Smooth muscle cell (in vitro differentiated cells): Measurements from ENCODE around the gene NUDT16. TPM values are rescaled to one million over a fixed set of nuclear protein-coding genes. Genes with fewer than 3 reads are reported as not detected.

Experiments
- DNase-seq: peaks from one replicate; lab custom pipeline; 2025; ENCODE audit not compliant: unreplicated experiment; lab: John Stamatoyannopoulos, UW
- H2AFZ ChIP-seq: fragments of 200-600 bp; sonication (generic); 2 replicates; pipeline ENCODE4 v1.6.0; 2016; ENCODE audit warnings: antibody characterized with exemption, low read depth, mild to moderate bottlenecking
- H3F3A ChIP-seq: fragments of 200-600 bp; sonication (generic); 2 replicates; pipeline ENCODE4 v1.6.0; 2017; ENCODE audit warnings: antibody characterized with exemption, low read depth
- H3K27ac ChIP-seq: fragments of 200-600 bp; sonication (generic); 2 replicates; pipeline ENCODE4 v1.5.1; 2016; ENCODE audit warnings: low read depth, mild to moderate bottlenecking
- H3K27me3 ChIP-seq: fragments of 200-600 bp; sonication (generic); 2 replicates; pipeline ENCODE4 v1.6.1; 2016; ENCODE audit warnings: low read depth, mild to moderate bottlenecking
- H3K36me3 ChIP-seq: fragments of 200-600 bp; sonication (generic); 2 replicates; pipeline ENCODE4 v1.5.1; 2016; ENCODE audit warnings: low read depth
- H3K4me1 ChIP-seq: fragments of 200-600 bp; sonication (generic); 2 replicates; pipeline ENCODE4 v1.5.1; 2016; ENCODE audit warnings: low read depth
- H3K4me2 ChIP-seq: fragments of 200-600 bp; sonication (generic); 2 replicates; pipeline ENCODE4 v1.6.0; 2016; ENCODE audit warnings: mild to moderate bottlenecking
- H3K4me3 ChIP-seq: fragments of 200-600 bp; sonication (generic); 2 replicates; pipeline ENCODE4 v1.5.1; 2016; ENCODE audit warnings: mild to moderate bottlenecking
- H3K79me2 ChIP-seq: fragments of 200-600 bp; sonication (generic); 2 replicates; pipeline ENCODE4 v1.6.0; 2016; ENCODE audit warnings: low read depth, mild to moderate bottlenecking
- H3K9ac ChIP-seq: fragments of 200-600 bp; sonication (generic); 2 replicates; pipeline ENCODE4 v1.6.0; 2016; ENCODE audit warnings: low read depth
- H3K9me3 ChIP-seq: fragments of 200-600 bp; sonication (generic); replicated peaks from 2 replicates; pipeline ENCODE4 v1.5.1; 2016; ENCODE audit warnings: low read depth
- H4K20me1 ChIP-seq: fragments of 200-600 bp; sonication (generic); 2 replicates; pipeline ENCODE4 v1.6.0; 2016; ENCODE audit warnings: low read depth
- WGBS: methylation state at CpG from one replicate; pipeline ENCODE4 v1.1.7; 2016; ENCODE audit warnings: low lambda C conversion rate; 5-methylcytosine and 5-hydroxymethylcytosine counted together
- polyA plus RNA-seq: library from polyadenylated mRNA; unstranded; fragments of >200 nt; fragmentation: Nextera tagmentation; extraction: Ambion mirVana; gene quantifications from 2 replicates; pipeline ENCODE4 v1.2.1, GENCODE V29; 2016
- total RNA-seq: library from RNA; depleted of rRNA; stranded (reverse); fragments of >200 nt; gene quantifications from 2 replicates; pipeline ENCODE4 v1.2.3, GENCODE V29; 2014
- TF ChIP-seq, protein P1 (sequence below): fragments of 200-600 bp; sonication (generic); IDR thresholded peaks from 2 replicates; pipeline ENCODE4 v1.5.1; 2017; ENCODE audit warnings: borderline replicate concordance, mild to moderate bottlenecking, antibody characterized with exemption; ENCODE audit not compliant: insufficient read depth, poor library complexity, severe bottlenecking

NUDT16 gene
- total and polyA plus RNA-seq, 2 experiments from 2014 or later, result 5.6 to 8.4 TPM

DNA sequence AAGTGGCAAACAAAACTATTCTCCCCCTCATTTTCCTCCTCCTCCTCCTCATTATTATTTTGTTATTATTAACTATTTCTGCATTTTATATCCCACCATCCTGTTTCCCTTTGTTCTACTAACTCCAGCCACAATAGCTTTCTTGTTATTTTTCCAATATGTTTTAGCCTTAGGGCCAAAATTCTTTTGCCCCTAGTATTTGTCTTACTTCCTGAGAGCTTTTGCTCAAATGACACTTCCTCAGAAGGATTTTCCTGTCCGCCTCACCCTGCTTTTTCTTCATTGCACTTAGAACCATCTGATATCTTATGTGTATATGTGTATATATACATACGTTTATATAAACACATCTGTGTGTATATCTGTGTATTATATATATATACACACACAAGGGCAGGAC is 32.7 kb upstream of the NUDT16 start:
- no peaks in the 10 kb centered on the region for H3F3A ChIP-seq
- no peaks in the 10 kb centered on the region for H3K79me2 ChIP-seq
- H2AFZ ChIP-seq, result no peak overlapping the region
- H3K9ac ChIP-seq, result no peak overlapping the region
- DNase-seq, result no peak
- H3K4me3 ChIP-seq, result no peak overlapping the region
- TF ChIP-seq, protein P1, sequence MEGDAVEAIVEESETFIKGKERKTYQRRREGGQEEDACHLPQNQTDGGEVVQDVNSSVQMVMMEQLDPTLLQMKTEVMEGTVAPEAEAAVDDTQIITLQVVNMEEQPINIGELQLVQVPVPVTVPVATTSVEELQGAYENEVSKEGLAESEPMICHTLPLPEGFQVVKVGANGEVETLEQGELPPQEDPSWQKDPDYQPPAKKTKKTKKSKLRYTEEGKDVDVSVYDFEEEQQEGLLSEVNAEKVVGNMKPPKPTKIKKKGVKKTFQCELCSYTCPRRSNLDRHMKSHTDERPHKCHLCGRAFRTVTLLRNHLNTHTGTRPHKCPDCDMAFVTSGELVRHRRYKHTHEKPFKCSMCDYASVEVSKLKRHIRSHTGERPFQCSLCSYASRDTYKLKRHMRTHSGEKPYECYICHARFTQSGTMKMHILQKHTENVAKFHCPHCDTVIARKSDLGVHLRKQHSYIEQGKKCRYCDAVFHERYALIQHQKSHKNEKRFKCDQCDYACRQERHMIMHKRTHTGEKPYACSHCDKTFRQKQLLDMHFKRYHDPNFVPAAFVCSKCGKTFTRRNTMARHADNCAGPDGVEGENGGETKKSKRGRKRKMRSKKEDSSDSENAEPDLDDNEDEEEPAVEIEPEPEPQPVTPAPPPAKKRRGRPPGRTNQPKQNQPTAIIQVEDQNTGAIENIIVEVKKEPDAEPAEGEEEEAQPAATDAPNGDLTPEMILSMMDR, result no peak
- no peaks in the 10 kb centered on the region for H4K20me1 ChIP-seq
- no peak overlapping the region for H3K4me2 ChIP-seq
- H3K4me1 ChIP-seq, result peaks cover 7% of the 10 kb centered on the region
- no peak overlapping the region for H3K27ac ChIP-seq
- no peaks in the 10 kb centered on the region for H3K27me3 ChIP-seq
- no peaks in the 10 kb centered on the region for H3K9me3 ChIP-seq
- WGBS, result 87% methylated on average over 2 of the region's 2 CpGs
- H3K36me3 ChIP-seq, result no peaks in the 10 kb centered on the region

DNA sequence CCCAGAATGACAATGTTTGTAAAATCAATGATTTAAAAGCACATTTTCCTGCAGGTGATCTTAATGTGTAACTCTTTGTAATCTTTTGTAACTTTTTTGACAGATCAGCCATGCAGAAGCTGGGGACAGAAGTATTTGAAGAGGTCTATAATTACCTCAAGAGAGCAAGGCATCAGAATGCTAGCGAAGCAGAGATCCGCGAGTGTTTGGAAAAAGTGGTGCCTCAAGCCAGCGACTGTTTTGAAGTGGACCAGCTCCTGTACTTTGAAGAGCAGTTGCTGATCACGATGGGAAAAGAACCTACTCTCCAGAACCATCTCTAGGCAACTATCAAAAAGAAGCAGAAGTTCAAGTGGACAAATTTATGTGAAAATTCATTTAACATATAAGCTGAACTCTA is 32.1 kb upstream of the NUDT16 start:
- Histone ChIP-seq H3K4me2 (peak overlapping the region; percentile 31), H4K20me1 (no peaks in the 10 kb centered on the region), H3K4me1 (peaks cover 7% of the 10 kb centered on the region), H3K79me2 (no peaks in the 10 kb centered on the region), H3F3A (no peaks in the 10 kb centered on the region), H3K9me3 (no peaks in the 10 kb centered on the region), H3K27me3 (no peaks in the 10 kb centered on the region), H2AFZ (no peak overlapping the region), H3K4me3 (no peak overlapping the region), H3K36me3 (no peaks in the 10 kb centered on the region), H3K9ac (peak overlapping the region; percentile 22), H3K27ac (peak overlapping the region; percentile 47)
- TF ChIP-seq, protein P1, result no peak
- no peak for DNase-seq
- WGBS, result 84% methylated on average over 5 of the region's 5 CpGs

DNA sequence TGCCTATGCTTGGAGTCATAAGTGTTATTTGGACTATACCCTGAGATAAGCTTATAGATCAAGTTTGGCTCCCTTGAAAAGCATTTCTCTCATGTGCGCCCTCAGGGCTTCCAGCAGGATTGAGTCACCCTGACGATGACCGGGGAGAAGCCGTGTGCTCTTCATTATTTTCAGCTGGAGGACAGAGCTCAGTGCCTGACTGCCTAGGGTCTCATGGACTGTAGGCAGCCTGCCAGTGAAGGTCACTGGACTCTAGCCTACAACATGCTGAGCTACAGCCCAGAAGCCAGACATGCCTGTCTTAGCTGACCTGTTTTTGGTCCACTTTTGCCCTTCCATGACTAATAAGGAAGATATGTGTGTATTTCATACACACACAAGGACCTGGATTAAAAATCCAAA is 31.6 kb upstream of the NUDT16 start:
- Histone ChIP-seq H3K4me1 (peaks cover 7% of the 10 kb centered on the region), H3K9me3 (no peaks in the 10 kb centered on the region), H3K9ac (no peak overlapping the region), H4K20me1 (no peaks in the 10 kb centered on the region), H3K4me3 (no peak overlapping the region), H3K4me2 (peak overlapping the region; percentile 31), H3K27me3 (no peaks in the 10 kb centered on the region), H3F3A (no peaks in the 10 kb centered on the region), H2AFZ (no peak overlapping the region), H3K27ac (peak overlapping the region; percentile 47), H3K79me2 (no peaks in the 10 kb centered on the region), H3K36me3 (no peaks in the 10 kb centered on the region)
- TF ChIP-seq, protein P1, result no peak
- no peak for DNase-seq
- 47% methylated on average over 4 of the region's 4 CpGs for WGBS

DNA sequence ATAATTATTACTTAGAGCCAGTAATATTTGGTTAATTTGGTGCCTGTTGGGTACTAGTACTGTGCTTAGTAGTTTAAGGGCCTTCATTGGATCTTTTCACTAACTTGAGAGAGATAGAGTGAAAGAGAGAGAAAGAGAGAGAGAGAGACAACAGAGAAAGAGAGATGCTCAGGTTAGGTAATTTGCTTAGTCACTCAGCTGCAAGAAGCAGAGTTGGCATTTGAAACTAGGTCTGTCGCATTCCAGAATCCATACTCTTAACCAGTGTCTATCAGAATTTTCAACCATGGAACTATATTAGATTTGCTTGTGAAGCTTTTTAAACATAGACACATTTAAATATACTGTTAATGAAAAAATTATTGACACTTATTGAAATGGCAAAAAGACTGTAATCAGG is 31.1 kb upstream of the NUDT16 start:
- H3K36me3 ChIP-seq, result no peaks in the 10 kb centered on the region
- H3K27ac ChIP-seq, result peak overlapping the region; percentile 47
- no peaks in the 10 kb centered on the region for H3K27me3 ChIP-seq
- no peaks in the 10 kb centered on the region for H3K9me3 ChIP-seq
- no peaks in the 10 kb centered on the region for H4K20me1 ChIP-seq
- no peak overlapping the region for H2AFZ ChIP-seq
- no peak for DNase-seq
- H3K4me2 ChIP-seq, result no peak overlapping the region
- WGBS, result 81% methylated on average over 1 of the region's 1 CpG
- TF ChIP-seq, protein P1, result no peak
- peaks cover 7% of the 10 kb centered on the region for H3K4me1 ChIP-seq
- no peaks in the 10 kb centered on the region for H3K79me2 ChIP-seq
- H3F3A ChIP-seq, result no peaks in the 10 kb centered on the region
- no peak overlapping the region for H3K9ac ChIP-seq
- H3K4me3 ChIP-seq, result no peak overlapping the region
